NCI-H1092 treated with DMSO at 0.1 percent for 48 hours (cell line): ENCODE measurements around the gene NTF3.

Experiments
- DNase-seq: peaks from one replicate; lab custom pipeline; 2025; lab: John Stamatoyannopoulos, UW

NTF3 gene

GRCh38 chr12:5456906-5457305 lies 25.0 kb downstream of the NTF3 start:
- DNase-seq: no peak

- no peak for DNase-seq
These were observed 26.5 kb downstream of the NTF3 start for GRCh38 chr12:5458229-5459050.

- DNase-seq: no peak
These were observed 27.3 kb downstream of the NTF3 start for GRCh38 chr12:5459051-5459782.

GRCh38 chr12:5460817-5461216 lies 28.9 kb downstream of the NTF3 start:
- no peak for DNase-seq

DNA sequence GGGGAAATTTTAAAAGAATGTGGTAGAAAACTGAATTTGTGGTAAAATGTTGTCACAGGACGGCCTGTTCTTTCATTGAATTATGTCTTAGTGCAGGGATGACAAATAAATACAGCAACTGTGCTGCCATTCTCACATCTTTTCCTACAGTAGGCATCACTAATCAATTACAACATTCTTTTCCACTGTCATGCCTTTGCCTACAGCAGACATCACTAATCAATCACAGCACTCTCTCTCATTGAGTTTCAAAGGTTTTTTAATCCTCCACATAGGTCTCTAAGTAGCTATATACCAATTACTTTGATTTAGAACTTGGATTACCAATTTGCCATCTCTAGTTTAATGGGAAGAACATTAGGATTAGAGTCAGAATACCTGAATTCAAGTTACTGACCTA lies 30.1 kb downstream of the NTF3 start:
- no peak for DNase-seq

- DNase-seq: no peak
These were observed 32.2 kb downstream of the NTF3 start for GRCh38 chr12:5464096-5464495.

- DNase-seq: no peak
These were observed 33.5 kb downstream of the NTF3 start for GRCh38 chr12:5465384-5465783.

GRCh38 chr12:5466521-5466960 lies 34.6 kb downstream of the NTF3 start:
- DNase-seq: no peak

GRCh38 chr12:5467931-5468330 lies 36.0 kb downstream of the NTF3 start:
- DNase-seq: no peak

GRCh38 chr12:5470221-5470620 lies 38.3 kb downstream of the NTF3 start:
- DNase-seq: no peak

DNA sequence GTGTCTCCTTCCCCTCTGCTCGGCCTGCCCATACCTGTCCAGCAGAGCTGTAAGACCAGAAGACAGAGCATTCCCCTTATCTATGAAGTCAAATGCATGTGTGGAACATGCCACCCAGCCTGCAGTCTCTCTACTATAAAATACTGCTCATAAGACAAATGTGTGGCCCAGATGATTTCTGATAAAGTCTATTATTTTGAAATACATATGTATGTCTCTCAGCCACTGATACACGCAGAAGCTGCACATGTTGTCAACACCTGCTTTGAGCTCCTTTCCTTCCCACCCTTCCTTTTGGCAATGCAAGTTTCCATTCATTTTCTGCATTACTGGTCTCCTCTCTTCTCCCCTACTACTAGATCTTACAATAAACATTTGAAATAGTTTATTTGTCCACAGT lies 38.8 kb downstream of the NTF3 start:
- DNase-seq: no peak

GRCh38 chr12:5473076-5473782 lies 41.3 kb downstream of the NTF3 start:
- DNase-seq: no peak

GRCh38 chr12:5473783-5474116 lies 41.8 kb downstream of the NTF3 start:
- DNase-seq: no peak

DNA sequence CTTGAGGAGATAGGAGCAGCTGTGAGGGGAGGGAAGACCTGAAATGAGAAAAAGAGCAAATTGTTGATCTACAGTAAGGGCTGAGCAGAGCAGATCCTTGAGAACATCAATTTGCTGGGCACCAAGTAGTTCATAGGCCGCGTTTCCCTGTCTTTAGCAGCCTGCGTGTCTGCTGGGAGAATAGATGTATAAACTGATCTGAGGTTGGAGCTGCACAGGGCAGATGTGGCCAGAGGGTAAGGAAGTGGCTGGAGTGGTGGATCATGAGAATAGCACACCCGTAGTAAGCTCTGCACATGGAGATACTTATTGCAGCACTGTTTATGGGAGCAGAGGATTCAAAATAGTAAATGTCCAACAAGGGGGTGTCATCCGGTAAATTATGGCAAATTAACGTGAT lies 44.4 kb downstream of the NTF3 start:
- DNase-seq: no peak

GRCh38 chr12:5478081-5478706 lies 46.3 kb downstream of the NTF3 start:
- no peak for DNase-seq

- DNase-seq: no peak
These were observed 47.9 kb downstream of the NTF3 start for GRCh38 chr12:5479761-5480160.

DNA sequence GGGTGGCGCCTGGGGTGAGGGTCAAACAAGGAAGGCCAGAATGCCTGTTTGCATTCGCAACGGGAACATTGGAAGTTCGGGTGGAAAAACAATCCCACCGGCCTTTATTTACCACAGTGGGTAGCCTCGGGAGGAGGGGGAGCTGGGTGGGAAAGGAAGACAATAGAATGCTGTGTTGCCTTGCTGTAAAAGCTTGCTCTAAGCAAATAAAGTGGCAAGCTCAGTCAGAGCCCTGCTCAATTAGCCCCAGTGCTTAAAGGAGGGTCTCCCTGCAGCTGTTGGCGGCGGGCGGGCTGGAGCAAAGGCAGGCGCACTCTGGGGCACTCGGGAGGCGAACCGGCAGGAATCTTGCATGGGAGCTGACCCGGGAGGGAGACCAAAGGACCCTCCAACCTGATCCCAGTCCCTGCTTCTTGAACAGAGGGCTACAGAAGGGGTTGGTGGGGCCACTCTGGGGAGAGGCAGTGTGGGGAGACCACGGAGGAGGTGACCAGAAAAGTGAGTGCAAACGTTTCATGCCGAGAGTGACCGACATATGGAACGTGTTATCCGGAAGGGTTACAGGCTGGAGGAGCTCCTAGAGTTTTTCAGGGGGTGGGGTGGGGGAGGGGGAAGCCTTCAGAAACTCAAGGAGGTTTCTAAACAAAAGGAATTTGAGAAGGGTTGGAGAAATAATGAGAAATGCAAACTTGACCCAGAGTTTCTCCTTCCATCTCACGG lies 48.5 kb downstream of the NTF3 start:
- DNase-seq: peak; percentile 43

DNA sequence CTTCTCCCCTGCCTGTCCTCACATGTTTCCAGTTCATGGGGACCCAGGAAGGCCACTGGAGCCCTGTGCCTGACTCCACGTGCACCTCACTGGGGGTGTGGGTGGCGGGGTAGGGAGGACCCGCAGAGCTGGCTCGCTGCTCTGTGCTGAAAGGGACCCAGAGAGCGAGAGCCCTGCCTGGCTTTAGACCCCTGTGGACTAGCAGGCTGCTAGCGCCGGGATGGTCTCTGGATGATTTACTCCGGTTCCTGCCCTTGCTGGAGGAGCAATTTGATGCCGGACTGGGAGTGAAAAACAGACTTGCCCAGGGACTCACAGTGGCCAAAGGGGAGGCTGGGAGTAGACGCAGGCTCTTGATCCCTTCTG lies 49.0 kb downstream of the NTF3 start:
- peak; percentile 16 for DNase-seq

GRCh38 chr12:5481645-5482044 lies 49.7 kb downstream of the NTF3 start:
- no peak for DNase-seq

DNA sequence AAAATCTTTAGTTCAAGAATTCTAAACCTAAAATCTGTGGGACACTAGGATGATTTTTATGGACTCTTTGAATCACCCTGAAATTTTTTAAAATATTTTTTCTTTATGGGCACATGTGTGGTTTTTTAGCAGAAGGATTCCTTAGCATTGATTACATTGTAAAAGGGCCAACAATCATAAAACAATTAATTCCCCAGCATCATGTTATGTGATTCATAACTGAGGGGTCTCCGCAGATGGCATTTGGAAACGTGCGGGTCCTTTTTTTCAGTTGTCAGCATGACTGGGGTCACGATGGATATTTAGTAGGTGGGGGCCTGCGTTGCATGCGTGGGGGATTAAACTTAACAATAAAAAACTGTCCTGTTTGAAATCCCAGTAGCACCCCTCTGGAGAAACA lies 52.5 kb downstream of the NTF3 start:
- DNase-seq: no peak

GRCh38 chr12:5485454-5485853 lies 53.5 kb downstream of the NTF3 start:
- DNase-seq: no peak

DNA sequence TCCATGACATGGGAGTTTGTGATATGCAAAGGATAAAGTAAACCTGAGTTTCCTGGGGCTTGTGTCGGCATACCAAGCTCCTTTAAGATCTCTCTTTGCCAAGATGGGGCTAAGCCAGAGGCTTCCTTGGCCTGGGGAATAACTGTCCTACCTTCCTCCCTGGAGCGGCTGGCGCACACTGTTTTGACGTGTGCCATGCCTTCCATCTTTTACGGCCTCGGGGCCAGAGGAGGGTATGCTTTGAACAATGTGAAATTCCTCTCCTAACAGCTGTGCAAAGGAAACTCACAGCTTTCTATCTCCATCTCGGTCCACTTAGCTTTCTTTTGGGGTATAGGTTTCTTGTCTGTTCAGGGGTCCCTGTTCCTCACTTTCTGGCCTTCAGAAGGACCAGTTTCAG lies 55.2 kb downstream of the NTF3 start:
- DNase-seq: no peak
